Panc1 (cell line): Measurements from ENCODE around the gene GALNT1.

Experiments
- POLR2AphosphoS5 ChIP-seq: IDR thresholded peaks from 2 replicates; pipeline ENCODE4 v1.6.1; 2012; ENCODE audit warnings: mild to moderate bottlenecking, low read depth, low read length, moderate library complexity
- REST ChIP-seq, 2 experiments: IDR thresholded peaks; 2 replicates each; pipeline ENCODE4 v1.6.1; 2011 to 2012; ENCODE audit warnings: low read depth in 2 of 2, control low read depth in 1 of 2, low read length in 1 of 2, mild to moderate bottlenecking in 1 of 2, moderate library complexity in 1 of 2; ENCODE audit not compliant: insufficient read depth in 1 of 2
- SIN3A ChIP-seq: IDR thresholded peaks from 2 replicates; pipeline ENCODE4 v1.6.1; 2012; ENCODE audit warnings: low read depth, mild to moderate bottlenecking, low read length, moderate library complexity, borderline replicate concordance; ENCODE audit not compliant: insufficient read depth
- TCF7L2 ChIP-seq: IDR thresholded peaks from 2 replicates; pipeline ENCODE4 v1.6.1; 2011; ENCODE audit warnings: mild to moderate bottlenecking, low read depth, low read length, inconsistent platforms
- TF ChIP-seq, protein P1 (sequence below): fragments of 450-650 bp; IDR thresholded peaks from 2 replicates; pipeline ENCODE4 v1.5.1; 2017; ENCODE audit warnings: mild to moderate bottlenecking

DNA sequence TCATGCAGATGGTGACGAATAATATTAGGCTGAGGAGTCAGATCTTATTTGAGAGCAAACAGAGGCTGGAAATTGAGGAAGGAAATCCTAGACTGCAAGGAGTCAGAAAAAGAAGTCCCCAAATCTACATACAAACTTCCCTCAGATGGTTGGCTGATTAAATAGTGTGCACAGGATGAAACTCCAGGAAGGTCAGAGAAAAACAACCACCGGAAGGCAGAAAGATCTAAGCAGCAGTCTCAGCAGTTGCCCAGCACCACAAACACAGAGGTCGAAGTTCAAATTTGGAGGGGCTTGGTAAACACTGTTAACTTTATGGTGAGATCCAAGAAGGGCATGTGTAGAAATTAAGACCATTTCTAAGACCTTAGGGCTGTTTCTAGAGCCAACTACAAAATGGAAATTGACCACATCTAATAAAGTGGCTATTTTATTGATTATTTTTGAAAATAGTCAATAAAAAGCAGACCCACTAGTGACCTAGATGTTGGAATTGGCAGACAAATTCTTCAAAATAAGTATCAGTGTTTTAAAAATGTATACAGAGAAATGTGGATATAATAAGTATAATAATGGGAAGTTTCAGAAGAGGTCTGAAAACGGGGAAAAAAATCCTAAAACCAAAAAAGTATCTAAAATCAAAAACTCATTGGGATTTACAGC lies 134.8 kb downstream of the GALNT1 start:
- TF ChIP-seq, protein P1, sequence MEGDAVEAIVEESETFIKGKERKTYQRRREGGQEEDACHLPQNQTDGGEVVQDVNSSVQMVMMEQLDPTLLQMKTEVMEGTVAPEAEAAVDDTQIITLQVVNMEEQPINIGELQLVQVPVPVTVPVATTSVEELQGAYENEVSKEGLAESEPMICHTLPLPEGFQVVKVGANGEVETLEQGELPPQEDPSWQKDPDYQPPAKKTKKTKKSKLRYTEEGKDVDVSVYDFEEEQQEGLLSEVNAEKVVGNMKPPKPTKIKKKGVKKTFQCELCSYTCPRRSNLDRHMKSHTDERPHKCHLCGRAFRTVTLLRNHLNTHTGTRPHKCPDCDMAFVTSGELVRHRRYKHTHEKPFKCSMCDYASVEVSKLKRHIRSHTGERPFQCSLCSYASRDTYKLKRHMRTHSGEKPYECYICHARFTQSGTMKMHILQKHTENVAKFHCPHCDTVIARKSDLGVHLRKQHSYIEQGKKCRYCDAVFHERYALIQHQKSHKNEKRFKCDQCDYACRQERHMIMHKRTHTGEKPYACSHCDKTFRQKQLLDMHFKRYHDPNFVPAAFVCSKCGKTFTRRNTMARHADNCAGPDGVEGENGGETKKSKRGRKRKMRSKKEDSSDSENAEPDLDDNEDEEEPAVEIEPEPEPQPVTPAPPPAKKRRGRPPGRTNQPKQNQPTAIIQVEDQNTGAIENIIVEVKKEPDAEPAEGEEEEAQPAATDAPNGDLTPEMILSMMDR, result no peak
- TF ChIP-seq REST (IDR thresholded peaks at IDR 0.05; ENCODE audit: insufficient read depth in 1 of 2, low read depth in 2 of 2, low read length in 1 of 2) (no peak), POLR2AphosphoS5 (no peak), SIN3A (no peak), TCF7L2 (no peak)
